Tibial nerve (tissue), 4 donors: Measurements from ENCODE around the gene SPEM2. TPM values are rescaled to one million over a fixed set of nuclear protein-coding genes. Genes with fewer than 3 reads are reported as not detected.

ENCODE experiments used
- DNase-seq, 2 donors: peaks; one replicate each; pipeline ENCODE4 v3.0.0-alpha.2; 2019; ENCODE audit warnings: low spot score in 2 of 2
- H3K27ac ChIP-seq, 4 donors: fragments of 200-600 bp; sonication (generic) in 3 of 4; one replicate each; pipeline ENCODE4 v1.5.1; 2017 to 2019; ENCODE audit warnings: mild to moderate bottlenecking in 1 of 4
- H3K27me3 ChIP-seq, 2 donors: fragments of 200-600 bp; sonication (generic) in 1 of 2; one replicate each; pipeline versions ENCODE4 v1.5.1 to v1.6.0; 2017 to 2019
- H3K36me3 ChIP-seq, 3 donors: fragments of 200-600 bp; sonication (generic); one replicate each; pipeline ENCODE4 v1.5.1; 2018 to 2019
- H3K4me1 ChIP-seq, 4 donors: fragments of 200-600 bp; sonication (generic) in 3 of 4; one replicate each; pipeline ENCODE4 v1.5.1; 2017 to 2019
- H3K4me3 ChIP-seq, 4 donors: fragments of 200-600 bp; sonication (generic) in 3 of 4; one replicate each; pipeline ENCODE4 v1.5.1; 2017 to 2019; ENCODE audit warnings: mild to moderate bottlenecking in 1 of 4, moderate library complexity in 1 of 4
- H3K9me3 ChIP-seq, 4 donors: fragments of 200-600 bp; sonication (generic) in 3 of 4; one replicate each; pipeline ENCODE4 v1.5.1; 2017 to 2019
- EP300 ChIP-seq, 2 donors: sonication (generic); formaldehyde crosslinking; IDR thresholded peaks; one replicate each; pipeline ENCODE4 v1.6.1; 2017; ENCODE audit warnings: antibody characterized with exemption in 2 of 2, mild to moderate bottlenecking in 1 of 2
- POLR2A ChIP-seq, 2 donors: fragments of 450-650 bp; IDR thresholded peaks; one replicate each; pipeline ENCODE4 v1.6.1; 2017; ENCODE audit warnings: antibody characterized with exemption in 2 of 2, mild to moderate bottlenecking in 2 of 2, moderate library complexity in 2 of 2
- WGBS, 2 donors: methylation state at CpG; one replicate each; pipeline ENCODE4 v1.1.5; 2018; 5-methylcytosine and 5-hydroxymethylcytosine counted together
- total RNA-seq, 4 donors: library from RNA; depleted of rRNA; stranded (reverse); fragments of >200 nt; gene quantifications; one replicate each; pipeline ENCODE4 v1.1.0, GENCODE V29; 2016
- TF ChIP-seq, protein P1 (sequence below), 5 experiments: fragments of 200-600 bp in 3 of 5; fragments of 450-650 bp in 2 of 5; sonication (generic) in 3 of 5; IDR thresholded peaks; one replicate each; pipeline ENCODE4 v1.5.1; 2016 to 2019; ENCODE audit warnings: antibody characterized with exemption in 5 of 5, mild to moderate bottlenecking in 3 of 5, moderate library complexity in 2 of 5

SPEM2 gene
- total RNA-seq, 4 donors from 2014 or later = not detected

DNA sequence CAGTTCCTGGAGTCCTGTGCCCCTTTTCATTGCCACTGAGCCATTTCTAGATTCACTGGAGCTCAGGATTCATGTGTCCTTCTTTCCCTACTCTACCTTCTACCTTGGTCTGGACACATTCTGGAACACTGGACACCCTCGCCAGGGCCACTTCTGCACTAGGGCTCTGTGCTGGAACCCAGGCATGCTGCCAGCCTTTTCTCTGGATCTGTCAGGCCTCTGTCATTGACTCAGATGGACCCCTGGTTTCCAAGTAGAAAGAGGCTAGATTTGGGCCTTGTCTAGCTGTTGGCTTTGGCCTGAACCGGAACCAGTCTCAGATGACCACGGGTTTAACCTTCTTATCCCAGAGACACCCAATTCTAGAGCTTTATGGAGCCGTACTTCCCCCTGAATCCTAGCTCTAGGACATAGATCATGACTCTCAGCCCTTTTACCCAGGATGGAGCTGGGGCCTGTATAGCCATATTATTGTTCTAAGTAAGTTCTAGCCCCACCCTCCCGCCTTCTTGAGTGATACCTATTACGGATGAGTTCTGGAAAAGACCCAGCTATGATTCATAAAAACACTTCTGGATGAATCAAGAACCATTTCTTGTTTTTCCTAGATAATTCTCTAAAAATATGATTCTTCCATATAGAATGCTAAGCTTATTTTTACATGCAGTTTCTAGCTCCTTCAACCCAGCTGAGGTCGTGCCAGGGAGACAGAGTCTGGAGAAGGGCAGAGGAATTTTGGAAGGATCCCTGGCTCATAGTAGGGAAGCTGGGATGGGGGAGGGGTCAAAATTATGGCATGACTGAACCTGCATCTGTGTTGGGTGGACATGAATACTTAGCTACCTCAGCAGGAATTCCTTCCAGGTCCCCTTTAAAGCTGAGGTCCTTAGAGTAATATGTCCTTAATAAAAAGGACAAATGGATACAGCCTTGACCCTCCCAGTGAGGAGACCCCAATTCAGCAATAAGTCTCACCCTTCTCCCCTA, 18.4 kb downstream of the SPEM2 start:
- Histone ChIP-seq H3K9me3 (no peaks in the 10 kb centered on the region), H3K36me3 (no peaks in the 10 kb centered on the region), H3K4me3 (no peak overlapping the region), H3K27me3 (peaks cover 0 to 83% of the 10 kb centered on the region in 2 donors), H3K4me1 (peaks cover 0 to 49% (median 28%) of the 10 kb centered on the region in 4 donors), H3K27ac (no peak overlapping the region)
- TF ChIP-seq, protein P1, sequence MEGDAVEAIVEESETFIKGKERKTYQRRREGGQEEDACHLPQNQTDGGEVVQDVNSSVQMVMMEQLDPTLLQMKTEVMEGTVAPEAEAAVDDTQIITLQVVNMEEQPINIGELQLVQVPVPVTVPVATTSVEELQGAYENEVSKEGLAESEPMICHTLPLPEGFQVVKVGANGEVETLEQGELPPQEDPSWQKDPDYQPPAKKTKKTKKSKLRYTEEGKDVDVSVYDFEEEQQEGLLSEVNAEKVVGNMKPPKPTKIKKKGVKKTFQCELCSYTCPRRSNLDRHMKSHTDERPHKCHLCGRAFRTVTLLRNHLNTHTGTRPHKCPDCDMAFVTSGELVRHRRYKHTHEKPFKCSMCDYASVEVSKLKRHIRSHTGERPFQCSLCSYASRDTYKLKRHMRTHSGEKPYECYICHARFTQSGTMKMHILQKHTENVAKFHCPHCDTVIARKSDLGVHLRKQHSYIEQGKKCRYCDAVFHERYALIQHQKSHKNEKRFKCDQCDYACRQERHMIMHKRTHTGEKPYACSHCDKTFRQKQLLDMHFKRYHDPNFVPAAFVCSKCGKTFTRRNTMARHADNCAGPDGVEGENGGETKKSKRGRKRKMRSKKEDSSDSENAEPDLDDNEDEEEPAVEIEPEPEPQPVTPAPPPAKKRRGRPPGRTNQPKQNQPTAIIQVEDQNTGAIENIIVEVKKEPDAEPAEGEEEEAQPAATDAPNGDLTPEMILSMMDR (IDR thresholded peaks at IDR 0.05) = no peak
- no peak for TF ChIP-seq EP300 (IDR thresholded peaks at IDR 0.05)
- no peak for DNase-seq
- WGBS, 2 donors = 73 to 84% methylated on average over 7 of the region's 7 CpGs

DNA sequence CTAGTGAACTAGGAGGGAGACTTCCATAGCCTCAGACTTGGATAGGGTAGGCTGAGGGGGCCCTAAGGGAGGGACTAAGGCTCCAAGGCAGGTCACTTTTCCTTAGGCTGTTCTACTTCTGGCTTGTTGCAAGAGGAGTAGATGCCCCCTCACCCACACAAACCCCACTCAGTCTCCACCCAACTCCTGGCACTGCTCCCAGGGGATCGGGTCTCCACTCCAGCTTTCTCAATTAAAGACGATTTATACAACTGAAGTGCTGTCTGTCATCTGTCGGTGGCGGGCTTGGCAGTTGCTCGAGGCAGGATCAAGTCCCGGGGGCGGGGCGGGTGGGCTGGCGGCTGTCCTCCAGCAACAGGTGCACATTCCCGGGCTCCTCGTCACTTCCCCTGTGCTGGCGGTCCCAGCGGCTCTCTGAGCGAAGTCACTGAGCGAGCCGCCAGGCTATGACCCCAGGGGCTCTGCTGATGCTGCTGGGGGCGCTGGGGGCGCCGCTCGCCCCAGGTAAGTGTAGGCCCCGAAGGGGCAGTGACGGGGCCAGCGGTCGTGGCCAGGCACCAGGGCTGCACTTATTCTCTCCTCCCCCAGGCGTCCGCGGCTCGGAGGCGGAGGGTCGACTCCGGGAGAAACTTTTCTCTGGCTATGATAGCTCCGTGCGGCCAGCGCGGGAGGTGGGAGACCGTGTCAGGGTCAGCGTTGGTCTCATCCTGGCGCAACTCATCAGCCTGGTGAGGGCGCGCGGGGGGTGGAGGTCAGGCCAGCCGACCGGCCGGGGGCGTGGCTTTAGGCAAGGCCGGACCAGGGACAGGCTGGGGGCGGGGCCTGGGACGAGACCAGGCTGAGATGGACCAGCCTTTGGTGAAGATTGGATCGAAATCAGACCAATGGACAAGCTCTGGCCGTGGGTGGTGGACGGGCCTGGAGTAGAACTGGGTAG, 19.5 kb downstream of the SPEM2 start, which contains the start of gene CHRNB1:
CHRNB1 (plus strand) TSS at position 380 of the 937 bp plus-strand sequence; CDS start at position 447, 67 bp downstream.
- peaks cover 0 to 38% (median 18%) of the 10 kb centered on the region in 4 donors for H3K4me1 ChIP-seq
- peak within 1 kb of the TSS in 1 of 4 donors; percentile 34 for H3K27ac ChIP-seq
- DNase-seq = peak in 1 of 2 donors; percentile 57
- 5 to 11% methylated on average over 32 to 47 of the region's 51 CpGs for WGBS, 2 donors
- no peaks in the 10 kb centered on the region for H3K36me3 ChIP-seq
- H3K9me3 ChIP-seq = no peaks in the 10 kb centered on the region
- peaks cover 0 to 72% of the 10 kb centered on the region in 2 donors for H3K27me3 ChIP-seq
- H3K4me3 ChIP-seq = peak within 1 kb of the TSS in 3 of 4 donors; percentile 8 to 43 (median 27)
- no peak for TF ChIP-seq EP300 (IDR thresholded peaks at IDR 0.05)
- TF ChIP-seq, protein P1 (IDR thresholded peaks at IDR 0.05) = no peak
- no peak for TF ChIP-seq POLR2A (IDR thresholded peaks at IDR 0.05)

DNA sequence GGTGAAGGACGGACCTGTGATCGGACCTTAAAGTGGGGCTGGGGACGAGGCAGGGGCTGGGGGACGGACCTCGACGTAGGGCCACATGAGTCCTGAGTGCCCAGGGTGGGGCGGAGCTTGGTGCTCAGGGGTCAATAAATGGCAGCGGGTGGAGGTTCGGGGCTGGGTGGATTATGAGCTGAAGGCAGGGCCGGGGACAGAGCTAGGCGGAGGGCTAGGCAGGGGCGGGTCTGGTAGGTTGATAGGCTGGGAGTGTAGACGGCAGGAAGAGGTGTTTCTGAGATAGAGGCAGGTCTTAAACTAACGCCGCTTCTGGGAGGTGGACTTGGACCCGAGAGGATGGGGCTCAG, 20.2 kb downstream of the SPEM2 start:
- H3K27me3 ChIP-seq = peaks cover 0 to 70% of the 10 kb centered on the region in 2 donors
- H3K9me3 ChIP-seq = no peaks in the 10 kb centered on the region
- peak overlapping the region in 1 of 4 donors; percentile 34 for H3K27ac ChIP-seq
- WGBS, 2 donors = 4 to 7% methylated on average over 16 of the region's 16 CpGs
- H3K36me3 ChIP-seq = no peaks in the 10 kb centered on the region
- peak overlapping the region in 3 of 4 donors; percentile 8 to 43 (median 27) for H3K4me3 ChIP-seq
- DNase-seq = no peak
- peaks cover 0 to 31% (median 12%) of the 10 kb centered on the region in 4 donors for H3K4me1 ChIP-seq
- TF ChIP-seq, protein P1 (IDR thresholded peaks at IDR 0.05) = no peak
- TF ChIP-seq EP300 (IDR thresholded peaks at IDR 0.05) (no peak), POLR2A (IDR thresholded peaks at IDR 0.05) (no peak)

DNA sequence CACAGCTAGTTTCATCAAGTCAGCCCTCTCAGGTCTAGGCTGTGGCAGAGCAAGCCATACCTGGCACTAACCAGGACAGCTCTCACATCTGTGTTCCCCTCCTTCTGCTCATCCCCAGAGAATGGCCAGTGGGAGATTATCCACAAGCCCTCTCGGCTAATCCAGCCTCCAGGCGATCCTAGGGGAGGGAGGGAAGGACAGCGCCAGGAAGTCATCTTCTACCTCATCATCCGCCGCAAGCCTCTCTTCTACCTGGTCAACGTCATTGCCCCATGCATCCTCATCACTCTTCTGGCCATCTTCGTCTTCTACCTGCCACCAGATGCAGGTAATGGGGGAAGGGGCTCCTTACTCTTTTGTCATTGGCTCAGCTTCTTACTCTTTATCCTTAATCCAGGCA, 23.0 kb downstream of the SPEM2 start:
- Histone ChIP-seq H3K27ac (no peak overlapping the region), H3K9me3 (no peaks in the 10 kb centered on the region), H3K27me3 (peaks cover 0 to 50% of the 10 kb centered on the region in 2 donors), H3K36me3 (no peaks in the 10 kb centered on the region), H3K4me1 (peaks cover 0 to 25% (median 9%) of the 10 kb centered on the region in 4 donors), H3K4me3 (no peak overlapping the region)
- WGBS, 2 donors = 88 to 90% methylated on average over 7 of the region's 7 CpGs
- no peak for DNase-seq
- TF ChIP-seq, protein P1 (IDR thresholded peaks at IDR 0.05) = no peak
